Ammon's horn (tissue), 1 donor: Measurements from ENCODE around the gene TRAPPC2.
A peak's percentile ranks its signal among the peaks of the same experiment; 100 is the strongest.

Experiments used
- DNase-seq: peaks from one replicate; pipeline ENCODE4 v3.0.0-alpha.2; 2016; ENCODE audit warnings: low spot score

TRAPPC2 gene

DNA sequence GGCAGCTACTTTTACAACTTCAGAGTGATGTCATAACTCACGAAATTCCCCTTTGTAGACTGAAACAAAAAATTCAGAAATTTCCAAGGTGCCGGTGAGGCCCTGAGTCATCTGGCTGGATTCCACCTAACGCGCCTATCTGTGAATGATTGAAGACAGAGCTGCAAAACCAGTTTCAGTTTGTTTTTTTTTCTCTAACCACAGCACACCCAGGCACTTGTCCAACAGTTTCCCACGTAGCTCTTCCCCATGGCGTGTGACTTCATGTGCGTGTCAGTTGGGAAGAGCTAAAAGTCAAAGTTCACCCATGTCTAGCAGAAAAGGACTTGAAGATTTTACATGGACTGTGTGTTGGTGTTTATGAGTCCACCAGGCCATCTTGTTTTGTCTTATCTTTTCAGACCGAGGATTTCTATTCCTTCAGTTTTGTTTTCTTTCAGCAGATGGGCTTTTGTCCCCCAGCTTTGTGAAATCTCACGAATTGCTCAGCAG is 65.1 kb downstream of the TRAPPC2 start:
- DNase-seq, result no peak

DNA sequence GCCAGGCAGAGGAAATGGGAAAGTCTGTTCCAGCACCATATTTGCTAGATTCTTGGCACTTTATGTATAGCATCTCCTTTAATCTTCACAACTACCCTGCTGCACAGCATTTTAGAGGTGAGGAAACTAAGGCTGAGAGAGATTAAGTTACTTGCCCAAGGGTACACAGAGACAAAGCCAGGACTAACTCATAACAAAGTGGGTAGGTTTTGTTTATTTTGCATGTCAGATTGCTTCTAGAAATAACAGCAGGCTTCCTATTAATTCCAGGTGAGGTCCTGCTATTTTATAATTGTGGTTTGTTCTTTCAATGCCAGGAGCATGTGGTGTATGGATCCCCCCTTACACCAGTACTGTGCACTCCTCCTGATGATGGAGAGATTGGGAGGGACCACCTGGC is 66.5 kb downstream of the TRAPPC2 start:
- no peak for DNase-seq

DNA sequence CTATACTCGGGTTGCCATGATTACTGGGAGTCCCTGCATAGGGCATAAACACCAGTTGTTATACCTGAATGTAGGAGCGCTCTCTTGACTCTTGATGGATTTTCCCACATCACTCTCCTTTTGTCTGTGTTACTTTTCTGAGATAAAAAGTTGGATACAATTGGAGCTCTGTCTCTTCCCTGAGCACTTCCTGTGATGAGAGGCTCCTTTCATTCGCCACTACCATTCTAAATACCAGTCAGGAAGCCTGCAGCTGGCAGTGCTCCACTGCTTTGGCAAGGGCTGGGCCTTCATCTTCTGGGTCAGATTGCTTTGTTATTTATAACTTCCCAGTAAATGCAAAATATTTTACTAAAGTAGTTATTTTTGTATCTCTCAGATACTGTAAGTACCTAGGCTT is 67.6 kb downstream of the TRAPPC2 start:
- peak; percentile 77 for DNase-seq

DNA sequence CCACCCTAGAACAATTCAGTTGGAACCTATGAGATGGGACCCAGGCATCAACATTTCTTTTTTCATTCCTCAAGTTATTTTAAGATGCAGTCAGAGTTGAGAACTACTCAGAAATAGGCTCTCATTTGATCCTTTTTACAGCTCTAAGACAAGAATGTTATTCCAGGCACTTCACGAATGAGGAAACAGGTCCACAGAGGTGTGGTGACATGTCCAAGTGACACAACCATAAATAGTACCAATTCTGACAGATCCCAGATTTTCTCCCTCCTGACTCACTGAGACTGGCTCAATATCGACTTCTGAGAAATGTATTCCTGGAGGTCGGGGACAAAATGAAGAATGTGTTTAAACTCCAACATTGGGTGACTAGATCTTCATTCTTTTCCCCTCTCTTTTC is 70.4 kb downstream of the TRAPPC2 start:
- no peak for DNase-seq

DNA sequence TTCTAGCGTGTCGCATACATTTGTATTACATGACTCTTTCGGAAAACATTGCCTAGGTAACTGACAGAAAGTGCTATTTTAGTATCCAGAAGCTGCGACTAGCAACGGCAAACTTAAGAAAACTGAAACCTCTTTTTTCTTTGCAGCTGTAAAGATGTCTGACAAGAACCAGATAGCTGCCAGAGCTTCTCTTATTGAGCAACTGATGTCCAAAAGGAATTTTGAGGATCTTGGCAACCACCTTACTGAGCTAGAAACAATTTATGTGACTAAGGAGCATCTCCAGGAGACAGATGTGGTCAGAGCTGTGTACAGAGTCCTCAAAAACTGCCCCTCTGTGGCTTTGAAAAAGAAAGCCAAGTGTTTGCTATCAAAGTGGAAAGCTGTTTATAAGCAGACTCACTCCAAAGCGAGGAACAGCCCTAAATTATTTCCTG is 72.0 kb downstream of the TRAPPC2 start:
- no peak for DNase-seq
